IMR-90 (cell line): ENCODE data around the gene ROCK2. TPM values are rescaled to one million over a fixed set of nuclear protein-coding genes. Genes with fewer than 3 reads are reported as not detected.
A peak's percentile ranks its signal among the peaks of the same experiment; 100 is the strongest.

Experiments
- ATAC-seq: fragments of 200-7000 bp; cut with Tn5 transposase; 2 replicates; pipeline ENCODE4 v1.9.1; 2020; ENCODE audit warnings: low read depth, mild to moderate bottlenecking, moderate library complexity
- BruUV-seq: library from RNA; stranded (reverse); fragments of 400-500 nt; replicated peaks from 2 replicates; lab custom pipeline; 2021; lab: Mats Ljungman, UMichigan
- CTCF ChIA-PET: fragments of 300-600 bp; formaldehyde crosslinking; extraction: SDS; loops from one replicate; lab custom pipeline; 2021; ENCODE audit warnings: antibody characterized with exemption; lab: Yijun Ruan, JAX
- POLR2A ChIA-PET: fragments of 300-600 bp; sonication (Branson Sonifier 250); formaldehyde crosslinking; loops from one replicate; lab custom pipeline; 2022; ENCODE audit warnings: antibody characterized with exemption; ENCODE audit not compliant: unreplicated experiment; lab: Charles Lee
- DNase-seq: peaks from one replicate; pipeline ENCODE4 v3.0.0; 2013
- H2AFZ ChIP-seq: replicated peaks from 2 replicates; pipeline ENCODE3; 2013; ENCODE audit warnings: low read length, mild to moderate bottlenecking; ENCODE audit not compliant: poor library complexity
- H2AK5ac ChIP-seq: 2 replicates; pipeline ENCODE4 v1.6.1; 2013; ENCODE audit warnings: low read depth, low read length, inconsistent platforms
- H2AK9ac ChIP-seq: replicated peaks from 2 replicates; pipeline ENCODE3; 2013; ENCODE audit warnings: mild to moderate bottlenecking, low read depth, low read length, moderate library complexity; ENCODE audit not compliant: poor library complexity
- H2BK120ac ChIP-seq: 2 replicates; pipeline ENCODE4 v1.6.1; 2013; ENCODE audit warnings: low read depth, low read length, inconsistent platforms
- H2BK15ac ChIP-seq: 3 replicates; pipeline ENCODE4 v1.6.1; 2013; ENCODE audit warnings: low read depth, low read length, inconsistent platforms
- H2BK20ac ChIP-seq: 2 replicates; pipeline ENCODE4 v1.6.1; 2013; ENCODE audit warnings: low read depth, mild to moderate bottlenecking, inconsistent platforms, low read length, moderate library complexity
- H2BK5ac ChIP-seq: 2 replicates; pipeline ENCODE4 v1.6.1; 2013; ENCODE audit warnings: mild to moderate bottlenecking, low read depth, low read length, inconsistent platforms; ENCODE audit not compliant: poor library complexity, severe bottlenecking
- H3K14ac ChIP-seq: replicated peaks from 2 replicates; pipeline ENCODE4 v1.6.1; 2013; ENCODE audit warnings: low read depth, low read length, inconsistent platforms
- H3K18ac ChIP-seq: 2 replicates; pipeline ENCODE4 v1.6.1; 2013; ENCODE audit warnings: low read depth, low read length, control low read depth
- H3K23ac ChIP-seq: 2 replicates; pipeline ENCODE4 v1.6.1; 2013; ENCODE audit warnings: low read depth, low read length, inconsistent platforms
- H3K27ac ChIP-seq: 2 replicates; pipeline ENCODE4 v1.5.1; 2013; ENCODE audit warnings: mild to moderate bottlenecking, control low read depth, low read length; ENCODE audit not compliant: insufficient read depth
- H3K27me3 ChIP-seq: 2 replicates; pipeline ENCODE4 v1.6.1; 2013; ENCODE audit warnings: low read length; ENCODE audit not compliant: control insufficient read depth, insufficient read depth
- H3K36me3 ChIP-seq: 2 replicates; pipeline ENCODE4 v1.6.1; 2013; ENCODE audit warnings: low read length, mixed read lengths; ENCODE audit not compliant: control insufficient read depth, insufficient read depth
- H3K4ac ChIP-seq: 2 replicates; pipeline ENCODE4 v1.6.1; 2013; ENCODE audit warnings: low read depth, low read length, inconsistent platforms
- H3K4me1 ChIP-seq: 2 replicates; pipeline ENCODE4 v1.6.1; 2013; ENCODE audit warnings: low read length, mixed read lengths; ENCODE audit not compliant: control insufficient read depth, insufficient read depth
- H3K4me2 ChIP-seq: 2 replicates; pipeline ENCODE4 v1.6.1; 2013; ENCODE audit warnings: low read depth, mild to moderate bottlenecking, control low read depth, low read length, moderate library complexity
- H3K4me3 ChIP-seq: 2 replicates; pipeline ENCODE4 v1.5.1; 2013; ENCODE audit warnings: low read depth, mild to moderate bottlenecking, control low read depth, low read length, moderate library complexity; ENCODE audit not compliant: insufficient read depth
- H3K56ac ChIP-seq: 2 replicates; pipeline ENCODE4 v1.6.1; 2013; ENCODE audit warnings: low read length, inconsistent platforms; ENCODE audit not compliant: insufficient read depth; ENCODE audit errors: extremely low read depth
- H3K79me1 ChIP-seq, 2 experiments: 2 replicates each; pipeline ENCODE4 v1.6.1; 2013; ENCODE audit warnings: low read length in 2 of 2, inconsistent platforms in 1 of 2, low read depth in 1 of 2
- H3K9ac ChIP-seq: 2 replicates; pipeline ENCODE4 v1.6.1; 2013; ENCODE audit warnings: low read depth, low read length, control low read depth
- H3K9me1 ChIP-seq: 2 replicates; pipeline ENCODE4 v1.6.1; 2013; ENCODE audit warnings: low read length, inconsistent platforms; ENCODE audit not compliant: insufficient read depth
- H3K9me3 ChIP-seq: 2 replicates; pipeline ENCODE4 v1.6.1; 2013; ENCODE audit warnings: low read length; ENCODE audit not compliant: control insufficient read depth, insufficient read depth
- H4K20me1 ChIP-seq: 2 replicates; pipeline ENCODE4 v1.6.1; 2013; ENCODE audit warnings: low read length, inconsistent platforms; ENCODE audit not compliant: insufficient read depth
- H4K5ac ChIP-seq: 2 replicates; pipeline ENCODE4 v1.6.1; 2013; ENCODE audit warnings: mild to moderate bottlenecking, low read depth, low read length, control low read depth
- H4K8ac ChIP-seq, 2 experiments: 2 replicates each; pipeline ENCODE4 v1.6.1; 2013; ENCODE audit warnings: low read depth in 2 of 2, low read length in 2 of 2, control low read depth in 1 of 2, inconsistent platforms in 1 of 2
- H4K91ac ChIP-seq: 2 replicates; pipeline ENCODE4 v1.6.1; 2013; ENCODE audit warnings: low read depth, low read length, inconsistent platforms; ENCODE audit not compliant: insufficient read depth
- BHLHE40 ChIP-seq: fragments of 150-350 bp; IDR thresholded peaks from 2 replicates; pipeline ENCODE4 v1.6.1; 2016; ENCODE audit warnings: mild to moderate bottlenecking, low read depth, low read length
- CEBPB ChIP-seq: IDR thresholded peaks from 2 replicates; pipeline ENCODE4 v1.6.1; 2012; ENCODE audit warnings: low read depth, low read length, improper control_type of control experiment
- CHD1 ChIP-seq: IDR thresholded peaks from 2 replicates; pipeline ENCODE4 v1.6.1; 2012; ENCODE audit warnings: low read depth, low read length, improper control_type of control experiment
- FOS ChIP-seq: fragments of 150-350 bp; IDR thresholded peaks from 2 replicates; pipeline ENCODE4 v1.6.1; 2016; ENCODE audit warnings: low read depth, low read length
- MAFK ChIP-seq: IDR thresholded peaks from 2 replicates; pipeline ENCODE4 v1.6.1; 2012; ENCODE audit warnings: low read depth, low read length, improper control_type of control experiment
- MAZ ChIP-seq: IDR thresholded peaks from 2 replicates; pipeline ENCODE4 v1.6.1; 2012; ENCODE audit warnings: low read depth, mild to moderate bottlenecking, low read length, improper control_type of control experiment, moderate library complexity, borderline replicate concordance
- MXI1 ChIP-seq: IDR thresholded peaks from 2 replicates; pipeline ENCODE4 v1.6.1; 2012; ENCODE audit warnings: low read depth, mild to moderate bottlenecking, low read length, moderate library complexity, borderline replicate concordance
- POLR2A ChIP-seq: IDR thresholded peaks from 2 replicates; pipeline ENCODE4 v1.6.1; 2012; ENCODE audit warnings: mild to moderate bottlenecking, low read depth, low read length
- RAD21 ChIP-seq: IDR thresholded peaks from 2 replicates; pipeline ENCODE4 v1.6.1; 2012; ENCODE audit warnings: low read length, improper control_type of control experiment
- RCOR1 ChIP-seq: IDR thresholded peaks from 2 replicates; pipeline ENCODE4 v1.6.1; 2012; ENCODE audit warnings: mild to moderate bottlenecking, low read length, improper control_type of control experiment; ENCODE audit not compliant: insufficient replicate concordance
- RFX5 ChIP-seq: IDR thresholded peaks from 2 replicates; pipeline ENCODE4 v1.8.0; 2012; ENCODE audit warnings: low read depth, mild to moderate bottlenecking, low read length, moderate library complexity
- WGBS, 2 experiments: methylation state at CpG; one replicate each; pipeline versions ENCODE4 v1.1.5 to v1.1.7; 2013; ENCODE audit warnings: missing lambda C conversion rate in 2 of 2; ENCODE audit not compliant: insufficient read length in 1 of 2; ENCODE audit errors: extremely low coverage in 2 of 2; 5-methylcytosine and 5-hydroxymethylcytosine counted together
- dilution Hi-C: fragments of 300-500 bp; cut with HindIII; formaldehyde crosslinking; loops from one replicate; pipeline ENCODE4 v1.14.3; 2018; ENCODE audit warnings: low sequenced_read_pairs; ENCODE audit not compliant: unreplicated experiment
- in situ Hi-C: fragments of 300-500 bp; cut with MboI; formaldehyde crosslinking; loops from 3 replicates; pipeline ENCODE4 v1.14.3; 2019; ENCODE audit warnings: low sequenced_read_pairs, inconsistent platforms, mixed read lengths
- intact Hi-C: fragments of 100-400 bp; cut with micrococcal nuclease; formaldehyde crosslinking; loops from 2 replicates; pipeline ENCODE4 v1.10.0; 2022
- polyA plus RNA-seq, 3 experiments: library from polyadenylated mRNA; depleted of rRNA; stranded (reverse); fragments of >200 nt; gene quantifications; 2 replicates each; pipeline ENCODE4 v1.2.3, GENCODE V29; 2012; ENCODE audit warnings: low replicate concordance in 1 of 3
- total RNA-seq: library from RNA; depleted of rRNA; stranded (reverse); fragments of >200 nt; gene quantifications from 2 replicates; pipeline ENCODE4 v1.2.3, GENCODE V29; 2012
- TF ChIP-seq, protein P1 (sequence below): fragments of 150-350 bp; IDR thresholded peaks from 2 replicates; pipeline ENCODE4 v1.6.1; 2017; ENCODE audit warnings: mild to moderate bottlenecking, antibody characterized with exemption, low read length, low read depth
- TF ChIP-seq, protein P2 (sequence below): conservative IDR thresholded peaks from 2 replicates; pipeline ENCODE4 v1.5.1; 2012; ENCODE audit warnings: mild to moderate bottlenecking, low read depth, low read length, improper control_type of control experiment
- TF ChIP-seq, protein P3 (sequence below): fragments of 150-350 bp; IDR thresholded peaks from 2 replicates; pipeline ENCODE4 v1.6.1; 2016; ENCODE audit warnings: low read depth, mild to moderate bottlenecking, low read length, moderate library complexity, borderline replicate concordance

Gene ROCK2
- total and polyA plus RNA-seq, 2 of the 4 experiments (the other 2 are of a cell fraction): 9.0 to 28.3 TPM

DNA sequence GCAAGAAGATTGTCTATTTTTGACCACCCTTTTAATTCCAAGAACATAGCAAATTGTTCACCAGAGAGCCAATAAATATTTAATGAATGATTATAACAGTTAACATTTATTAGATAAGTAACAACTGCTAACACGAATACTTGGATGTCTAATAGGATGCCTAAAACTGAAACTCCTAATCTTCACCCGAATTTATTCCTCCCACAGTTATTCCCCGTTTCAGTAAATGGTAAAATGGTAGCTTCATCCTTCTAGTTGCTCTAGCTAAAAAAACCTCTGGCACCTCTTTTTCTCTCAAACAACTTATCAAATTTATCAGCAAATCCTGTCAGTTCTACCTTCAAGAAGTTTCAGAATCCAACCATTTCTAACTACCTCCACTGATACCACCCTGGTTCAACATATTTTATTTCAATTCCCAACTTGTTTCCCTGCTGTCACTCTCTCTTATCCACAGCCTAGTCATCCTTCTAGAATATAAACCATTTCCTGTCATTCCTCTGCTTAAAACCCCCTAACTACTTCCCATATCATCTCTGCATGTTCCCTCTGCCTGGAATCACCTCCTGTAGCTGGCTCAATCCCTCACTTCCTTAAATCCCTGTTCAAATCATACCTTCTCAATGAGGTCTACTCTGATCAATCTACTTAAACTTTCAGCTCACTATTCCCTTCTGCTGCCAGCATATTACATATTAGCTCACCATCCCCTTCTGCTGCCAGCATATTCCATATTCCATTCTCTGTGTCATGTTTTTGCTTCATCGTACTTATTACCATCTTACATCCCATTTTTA, 93.8 kb downstream of the ROCK2 start:
- ATAC-seq: 0 out of 2 replicates have a peak, but pooled peaks have one; percentile 24
- intact Hi-C loops: no loop called here
- no peak overlapping the region for H3K56ac ChIP-seq
- H3K4me3 ChIP-seq: no peak overlapping the region
- no peak overlapping the region for H2AFZ ChIP-seq
- peaks cover 23% of the 10 kb centered on the region; the same call in 1 of the 2 replicates for H4K20me1 ChIP-seq
- WGBS, 2 experiments: 83 to 100% methylated on average over 1 of the region's 4 CpGs
- H3K27me3 ChIP-seq: no peaks in the 10 kb centered on the region
- no peak overlapping the region for H3K27ac ChIP-seq
- no TSS peak for BruUV-seq
- H4K5ac ChIP-seq: no peak overlapping the region
- no peak overlapping the region for H2BK15ac ChIP-seq
- H2AK5ac ChIP-seq: peak overlapping the region; percentile 11; the same call in 1 of the 2 replicates
- no peak overlapping the region for H2BK20ac ChIP-seq
- no peak overlapping the region for H3K4ac ChIP-seq
- peak overlapping the region; percentile 32 for H2BK5ac ChIP-seq
- H4K8ac ChIP-seq: no peak overlapping the region
- no peak overlapping the region; the same call in 1 of the 2 replicates for H3K4me2 ChIP-seq
- no peak overlapping the region for H3K9ac ChIP-seq
- no peak overlapping the region for H2AK9ac ChIP-seq
- dilution Hi-C loops: no loop called here
- H3K18ac ChIP-seq: no peak overlapping the region
- H3K14ac ChIP-seq: peak overlapping the region; percentile 29; the same call in 1 of the 2 replicates
- H3K79me1 ChIP-seq: peaks cover 15 to 41% of the 10 kb centered on the region in 2 experiments; a peak in 3 of 4 replicates
- H3K4me1 ChIP-seq: peaks cover 7% of the 10 kb centered on the region
- POLR2A ChIA-PET: no interaction called here
- H3K9me3 ChIP-seq: no peaks in the 10 kb centered on the region
- H3K36me3 ChIP-seq: peaks cover 7% of the 10 kb centered on the region
- in situ Hi-C loops: no loop called here
- H3K23ac ChIP-seq: peak overlapping the region; percentile 68; the same call in 1 of the 2 replicates
- peak; percentile 29 for DNase-seq
- peaks cover 11% of the 10 kb centered on the region; the same call in 1 of the 2 replicates for H3K9me1 ChIP-seq
- no peak overlapping the region for H4K91ac ChIP-seq
- CTCF ChIA-PET: no interaction called here
- no peak overlapping the region for H2BK120ac ChIP-seq
- TF ChIP-seq, protein P1, sequence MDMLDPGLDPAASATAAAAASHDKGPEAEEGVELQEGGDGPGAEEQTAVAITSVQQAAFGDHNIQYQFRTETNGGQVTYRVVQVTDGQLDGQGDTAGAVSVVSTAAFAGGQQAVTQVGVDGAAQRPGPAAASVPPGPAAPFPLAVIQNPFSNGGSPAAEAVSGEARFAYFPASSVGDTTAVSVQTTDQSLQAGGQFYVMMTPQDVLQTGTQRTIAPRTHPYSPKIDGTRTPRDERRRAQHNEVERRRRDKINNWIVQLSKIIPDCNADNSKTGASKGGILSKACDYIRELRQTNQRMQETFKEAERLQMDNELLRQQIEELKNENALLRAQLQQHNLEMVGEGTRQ: no peak
- TF ChIP-seq, protein P2, sequence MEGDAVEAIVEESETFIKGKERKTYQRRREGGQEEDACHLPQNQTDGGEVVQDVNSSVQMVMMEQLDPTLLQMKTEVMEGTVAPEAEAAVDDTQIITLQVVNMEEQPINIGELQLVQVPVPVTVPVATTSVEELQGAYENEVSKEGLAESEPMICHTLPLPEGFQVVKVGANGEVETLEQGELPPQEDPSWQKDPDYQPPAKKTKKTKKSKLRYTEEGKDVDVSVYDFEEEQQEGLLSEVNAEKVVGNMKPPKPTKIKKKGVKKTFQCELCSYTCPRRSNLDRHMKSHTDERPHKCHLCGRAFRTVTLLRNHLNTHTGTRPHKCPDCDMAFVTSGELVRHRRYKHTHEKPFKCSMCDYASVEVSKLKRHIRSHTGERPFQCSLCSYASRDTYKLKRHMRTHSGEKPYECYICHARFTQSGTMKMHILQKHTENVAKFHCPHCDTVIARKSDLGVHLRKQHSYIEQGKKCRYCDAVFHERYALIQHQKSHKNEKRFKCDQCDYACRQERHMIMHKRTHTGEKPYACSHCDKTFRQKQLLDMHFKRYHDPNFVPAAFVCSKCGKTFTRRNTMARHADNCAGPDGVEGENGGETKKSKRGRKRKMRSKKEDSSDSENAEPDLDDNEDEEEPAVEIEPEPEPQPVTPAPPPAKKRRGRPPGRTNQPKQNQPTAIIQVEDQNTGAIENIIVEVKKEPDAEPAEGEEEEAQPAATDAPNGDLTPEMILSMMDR: no peak
- TF ChIP-seq CHD1 (no peak), MAZ (no peak), MXI1 (no peak), FOS (no peak), POLR2A (no peak), BHLHE40 (no peak), MAFK (no peak), RAD21 (no peak), RCOR1 (no peak), CEBPB (no peak), RFX5 (no peak)
- TF ChIP-seq, protein P3, sequence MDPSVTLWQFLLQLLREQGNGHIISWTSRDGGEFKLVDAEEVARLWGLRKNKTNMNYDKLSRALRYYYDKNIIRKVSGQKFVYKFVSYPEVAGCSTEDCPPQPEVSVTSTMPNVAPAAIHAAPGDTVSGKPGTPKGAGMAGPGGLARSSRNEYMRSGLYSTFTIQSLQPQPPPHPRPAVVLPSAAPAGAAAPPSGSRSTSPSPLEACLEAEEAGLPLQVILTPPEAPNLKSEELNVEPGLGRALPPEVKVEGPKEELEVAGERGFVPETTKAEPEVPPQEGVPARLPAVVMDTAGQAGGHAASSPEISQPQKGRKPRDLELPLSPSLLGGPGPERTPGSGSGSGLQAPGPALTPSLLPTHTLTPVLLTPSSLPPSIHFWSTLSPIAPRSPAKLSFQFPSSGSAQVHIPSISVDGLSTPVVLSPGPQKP: no peak
